Osteoblast (primary cell): ENCODE results near the gene RBM3. TPM values are rescaled to one million over a fixed set of nuclear protein-coding genes. Genes with fewer than 3 reads are reported as not detected.

Experiments
- DNase-seq: peaks from one replicate; pipeline ENCODE4 v3.0.0; 2011; ENCODE audit warnings: low spot score, mixed read lengths; ENCODE audit not compliant: insufficient read length; ENCODE audit errors: missing footprints
- H2AFZ ChIP-seq: 2 replicates; pipeline ENCODE4 v1.6.0; 2011; ENCODE audit warnings: mild to moderate bottlenecking, low read length
- H3K27ac ChIP-seq: 2 replicates; pipeline ENCODE4 v1.5.1; 2011; ENCODE audit warnings: mild to moderate bottlenecking, low read depth, low read length, moderate library complexity
- H3K27me3 ChIP-seq: 2 replicates; pipeline ENCODE4 v1.6.0; 2012; ENCODE audit warnings: mild to moderate bottlenecking, control low read depth, inconsistent platforms, low read length, moderate library complexity; ENCODE audit not compliant: insufficient read depth
- H3K36me3 ChIP-seq: 2 replicates; pipeline ENCODE4 v1.5.1; 2011; ENCODE audit warnings: mild to moderate bottlenecking, low read length, control low read depth, moderate library complexity; ENCODE audit not compliant: insufficient read depth
- H3K4me1 ChIP-seq: 2 replicates; pipeline ENCODE4 v1.5.1; 2011; ENCODE audit warnings: mild to moderate bottlenecking, low read length, control low read depth, moderate library complexity; ENCODE audit not compliant: insufficient read depth
- H3K4me2 ChIP-seq: 2 replicates; pipeline ENCODE4 v1.6.0; 2011; ENCODE audit warnings: mild to moderate bottlenecking, low read length; ENCODE audit not compliant: insufficient read depth
- H3K4me3 ChIP-seq: fragments of 200-600 bp; sonication (generic); 3 replicates; pipeline ENCODE4 v1.5.1; 2012; ENCODE audit warnings: mild to moderate bottlenecking, low read length, inconsistent platforms; ENCODE audit not compliant: insufficient read depth
- H3K79me2 ChIP-seq: 2 replicates; pipeline ENCODE4 v1.6.0; 2012; ENCODE audit warnings: mild to moderate bottlenecking, low read length, control low read depth, inconsistent platforms; ENCODE audit not compliant: insufficient read depth
- H3K9me3 ChIP-seq: 2 replicates; pipeline ENCODE4 v1.5.1; 2011; ENCODE audit warnings: low read depth, low read length, control low read depth
- H4K20me1 ChIP-seq: 2 replicates; pipeline ENCODE4 v1.6.0; 2012; ENCODE audit warnings: mild to moderate bottlenecking, low read length, control low read depth; ENCODE audit not compliant: insufficient read depth
- CTCF ChIP-seq: IDR thresholded peaks from 2 replicates; pipeline ENCODE4 v1.5.1; 2011; ENCODE audit warnings: mild to moderate bottlenecking, low read depth, low read length, moderate library complexity; ENCODE audit errors: extremely low read depth
- total RNA-seq: library from RNA; depleted of rRNA; stranded (reverse); fragments of >200 nt; gene quantifications from 2 replicates; pipeline ENCODE4 v1.2.3, GENCODE V29; 2012

Gene RBM3
- total RNA-seq, 1 donor = 441 TPM

GRCh38 chrX:48532161-48532560 is 42.1 kb upstream of the RBM3 start:
- TF ChIP-seq CTCF = no peak
- no peak overlapping the region for H2AFZ ChIP-seq

GRCh38 chrX:48533165-48533564 is 41.1 kb upstream of the RBM3 start:
- no peaks in the 10 kb centered on the region for H3K27me3 ChIP-seq
- H3K79me2 ChIP-seq = no peaks in the 10 kb centered on the region
- H2AFZ ChIP-seq = no peak overlapping the region
- H3K9me3 ChIP-seq = no peaks in the 10 kb centered on the region
- peaks cover 14% of the 10 kb centered on the region for H3K4me1 ChIP-seq
- no peak overlapping the region for H3K27ac ChIP-seq
- H3K4me3 ChIP-seq = no peak overlapping the region
- no peaks in the 10 kb centered on the region for H3K36me3 ChIP-seq
- no peak overlapping the region for H3K4me2 ChIP-seq
- no peak for TF ChIP-seq CTCF
- H4K20me1 ChIP-seq = no peaks in the 10 kb centered on the region
- peak; percentile 30 for DNase-seq

More at GRCh38 chrX:48532161-48532560, 42.1 kb upstream of the RBM3 start:
- H3K4me2 ChIP-seq = no peak overlapping the region
- no peaks in the 10 kb centered on the region for H3K79me2 ChIP-seq
- H3K36me3 ChIP-seq = peaks cover 2% of the 10 kb centered on the region
- peak overlapping the region; percentile 49 for H3K27ac ChIP-seq
- DNase-seq = no peak
- H3K27me3 ChIP-seq = no peaks in the 10 kb centered on the region
- H4K20me1 ChIP-seq = no peaks in the 10 kb centered on the region
- peaks cover 8% of the 10 kb centered on the region for H3K4me1 ChIP-seq
- no peak overlapping the region for H3K4me3 ChIP-seq
- H3K9me3 ChIP-seq = no peaks in the 10 kb centered on the region

- peak overlapping the region; percentile 76 for H3K4me2 ChIP-seq
- peak overlapping the region; percentile 82 for H3K4me3 ChIP-seq
Measured at GRCh38 chrX:48538641-48539344, 35.5 kb upstream of the RBM3 start.

More at GRCh38 chrX:48538641-48539344, 35.5 kb upstream of the RBM3 start:
- Histone ChIP-seq H3K79me2 (peaks cover 15% of the 10 kb centered on the region), H2AFZ (no peak overlapping the region), H3K27ac (peak overlapping the region; percentile 37), H3K36me3 (no peaks in the 10 kb centered on the region), H3K27me3 (no peaks in the 10 kb centered on the region), H4K20me1 (no peaks in the 10 kb centered on the region), H3K9me3 (no peaks in the 10 kb centered on the region), H3K4me1 (peaks cover 14% of the 10 kb centered on the region)
- DNase-seq = no peak
- TF ChIP-seq CTCF = no peak
